GM12878 (cell line): ENCODE data around the gene IDH3A. TPM values are rescaled to one million over a fixed set of nuclear protein-coding genes. Genes with fewer than 3 reads are reported as not detected.

Source experiments
- ATAC-seq: fragments of 200-7000 bp; cut with Tn5 transposase; 3 replicates; pipeline ENCODE4 v1.9.1; 2020; ENCODE audit warnings: mild to moderate bottlenecking, moderate library complexity
- BruUV-seq: library from RNA; stranded (reverse); fragments of 400-500 nt; replicated peaks from 2 replicates; lab custom pipeline; 2021; lab: Mats Ljungman, UMichigan
- CTCF ChIA-PET: fragments of 300-600 bp; sonication (Branson Sonifier 250); formaldehyde crosslinking; extraction: SDS; loops from one replicate; lab custom pipeline; 2021; ENCODE audit warnings: inconsistent platforms; lab: Yijun Ruan, JAX
- POLR2A ChIA-PET: fragments of 350-600 bp; formaldehyde crosslinking; extraction: SDS; loops from one replicate; lab custom pipeline; 2021; ENCODE audit warnings: inconsistent platforms; lab: Charles Lee
- RAD21 ChIA-PET: fragments of 300-600 bp; sonication (Branson Sonifier 250); formaldehyde crosslinking; loops from one replicate; lab custom pipeline; 2023; ENCODE audit warnings: antibody characterized with exemption; ENCODE audit not compliant: unreplicated experiment; lab: Charles Lee
- SMC1A ChIA-PET: fragments of 300-600 bp; sonication (Branson Sonifier 250); formaldehyde crosslinking; loops from one replicate; lab custom pipeline; 2023; ENCODE audit not compliant: unreplicated experiment, uncharacterized antibody; lab: Charles Lee
- DNase-seq: peaks from one replicate; pipeline ENCODE4 v3.0.0-alpha.2; 2011; ENCODE audit warnings: low read depth, low spot score
- FAIRE-seq: peaks from 3 replicates; lab custom pipeline; 2011; peaks lifted over from hg19 to GRCh38; lab: Jason Lieb, UNC
- H2AFZ ChIP-seq: 2 replicates; pipeline ENCODE4 v1.6.0; 2011; ENCODE audit warnings: low read depth, low read length, control low read depth; ENCODE audit not compliant: control insufficient read depth
- H3K27ac ChIP-seq: 2 replicates; pipeline ENCODE4 v1.5.1; 2011; ENCODE audit warnings: control low read depth; ENCODE audit not compliant: control insufficient read depth, insufficient read depth
- H3K27me3 ChIP-seq, 2 experiments: replicated peaks in 1 of 2; 2 replicates each; pipeline versions ENCODE4 v1.6.0 to v1.6.1; 2011; ENCODE audit warnings: low read length in 1 of 2; ENCODE audit not compliant: control insufficient read depth in 2 of 2, insufficient read depth in 2 of 2
- H3K36me3 ChIP-seq, 2 experiments: 2 replicates each; pipeline ENCODE4 v1.5.1; 2011; ENCODE audit warnings: low read length in 1 of 2; ENCODE audit not compliant: control insufficient read depth in 2 of 2, insufficient read depth in 2 of 2
- H3K4me1 ChIP-seq: 2 replicates; pipeline ENCODE4 v1.6.1; 2011; ENCODE audit warnings: mild to moderate bottlenecking, low read length, moderate library complexity, mixed read lengths; ENCODE audit not compliant: control insufficient read depth, insufficient read depth
- H3K4me2 ChIP-seq: 2 replicates; pipeline ENCODE4 v1.6.0; 2011; ENCODE audit warnings: control low read depth; ENCODE audit not compliant: control insufficient read depth, insufficient read depth
- H3K4me3 ChIP-seq: fragments of 200-600 bp; sonication (generic); 2 replicates; pipeline ENCODE4 v1.5.1; 2016
- H3K79me2 ChIP-seq: 2 replicates; pipeline ENCODE4 v1.6.0; 2011; ENCODE audit warnings: low read length; ENCODE audit not compliant: control insufficient read depth, insufficient read depth
- H3K9ac ChIP-seq: 2 replicates; pipeline ENCODE4 v1.8.0; 2011; ENCODE audit warnings: low read length, control low read depth, mixed read lengths; ENCODE audit not compliant: control insufficient read depth, insufficient read depth
- H3K9me3 ChIP-seq: replicated peaks from 3 replicates; pipeline ENCODE4 v1.5.1; 2011; ENCODE audit warnings: mild to moderate bottlenecking, low read length; ENCODE audit not compliant: control insufficient read depth, insufficient read depth
- H4K20me1 ChIP-seq: 2 replicates; pipeline ENCODE4 v1.6.0; 2011; ENCODE audit not compliant: control insufficient read depth, insufficient read depth
- E2F8 ChIP-seq: fragments of 450-650 bp; IDR thresholded peaks from 2 replicates; pipeline ENCODE4 v1.6.1; 2018; ENCODE audit warnings: mild to moderate bottlenecking, low read depth, moderate library complexity; ENCODE audit not compliant: partially characterized antibody
- HDGF ChIP-seq: fragments of 450-650 bp; IDR thresholded peaks from 2 replicates; pipeline ENCODE4 v1.6.1; 2016; ENCODE audit warnings: antibody characterized with exemption
- IRF4 ChIP-seq: IDR thresholded peaks from 2 replicates; pipeline ENCODE4 v1.6.1; 2011; ENCODE audit warnings: low read depth, low read length
- JUND ChIP-seq: IDR thresholded peaks from 2 replicates; pipeline ENCODE4 v1.6.1; 2012; ENCODE audit warnings: low read depth, mild to moderate bottlenecking, low read length, improper control_type of control experiment, moderate library complexity
- SMC3 ChIP-seq: IDR thresholded peaks from 2 replicates; pipeline ENCODE4 v1.6.1; 2011; ENCODE audit warnings: low read length, improper control_type of control experiment, borderline replicate concordance
- SUPT20H ChIP-seq: IDR thresholded peaks from 2 replicates; pipeline ENCODE4 v1.6.1; 2011; ENCODE audit warnings: low read depth, mild to moderate bottlenecking, low read length, moderate library complexity, borderline replicate concordance; ENCODE audit not compliant: control insufficient read depth
- WRNIP1 ChIP-seq: IDR thresholded peaks from 2 replicates; pipeline ENCODE4 v1.6.1; 2011; ENCODE audit warnings: low read depth, low read length, improper control_type of control experiment, borderline replicate concordance
- YY1 ChIP-seq: IDR thresholded peaks from 2 replicates; pipeline ENCODE4 v1.6.1; 2011; ENCODE audit warnings: low read depth, mild to moderate bottlenecking, low read length
- ZNF592 ChIP-seq: fragments of 450-650 bp; IDR thresholded peaks from 2 replicates; pipeline ENCODE4 v1.6.1; 2017; ENCODE audit warnings: mild to moderate bottlenecking, moderate library complexity
- ZNF687 ChIP-seq: fragments of 450-650 bp; IDR thresholded peaks from 2 replicates; pipeline ENCODE4 v1.6.1; 2017; ENCODE audit warnings: mild to moderate bottlenecking, moderate library complexity
- WGBS: methylation state at CpG from one replicate; pipeline ENCODE4 v1.1.6; 2016; ENCODE audit warnings: low lambda C conversion rate; ENCODE audit not compliant: insufficient replicate concordance, insufficient coverage; ENCODE audit errors: missing lambda C conversion rate; 5-methylcytosine and 5-hydroxymethylcytosine counted together
- in situ Hi-C: fragments of 300-500 bp; cut with MboI; formaldehyde crosslinking; loops from 9 replicates; pipeline ENCODE4 v1.14.3; 2018; ENCODE audit warnings: mixed read lengths
- intact Hi-C: fragments of 100-400 bp; cut with micrococcal nuclease; formaldehyde crosslinking; loops from one replicate; pipeline ENCODE4 v1.14.2; 2022; ENCODE audit not compliant: unreplicated experiment
- polyA plus RNA-seq, 11 experiments: library from polyadenylated mRNA; depleted of rRNA in 4 of 11; unstranded in 6 of 11; stranded (reverse) in 5 of 11; fragments of >200 nt; fragmentation: Nextera tagmentation in 4 of 11; fragmentation: Illumina TruSeq in 1 of 11; extraction: Ambion mirVana in 4 of 11; extraction: Trizol in 1 of 11; gene quantifications; 1 replicate in 1 of 11; 2 replicates in 10 of 11; pipeline versions ENCODE4 v1.2.1 to v1.2.3, GENCODE V29; 2011 to 2016; ENCODE audit warnings: inconsistent platforms in 2 of 11, missing spikeins in 2 of 11, low read depth in 1 of 11
- total RNA-seq, 4 experiments: library from RNA; depleted of rRNA in 3 of 4; stranded (reverse); fragments of >200 nt in 3 of 4; fragmentation: Illumina TruSeq in 1 of 4; extraction: Trizol in 1 of 4; gene quantifications; 2 replicates each; pipeline versions ENCODE4 v1.2.1 to v1.2.3, GENCODE V29; 2013 to 2021

Gene IDH3A
- total and polyA plus RNA-seq, 10 of the 15 experiments (the other 5 are each of a cell fraction or from before 2014, with no cell fraction given) = 83.9 to 254 (median 195) TPM

- no TSS peak for BruUV-seq
- peaks cover 22% of the 10 kb centered on the region for H3K4me1 ChIP-seq
- peak; percentile 84 for ATAC-seq
- SMC1A ChIA-PET = interaction anchor here (0.6 to 13.4 kb wide), 34 partner anchors 9 to 198 kb away, joined by 3 to 184 read pairs (median 5); partner anchors contain the start of genes CIB2 and TBC1D2B
- H2AFZ ChIP-seq = no peak overlapping the region
- H3K9me3 ChIP-seq = no peaks in the 10 kb centered on the region
- no peak overlapping the region for H3K9ac ChIP-seq
- H3K36me3 ChIP-seq = no peaks in the 10 kb centered on the region
- no peak overlapping the region for H3K27ac ChIP-seq
- in situ Hi-C loops = loop anchor here (5.0 kb wide), 1 partner anchor 141 kb away; no protein-coding TSS in a partner anchor
- H3K4me2 ChIP-seq = no peak overlapping the region
- intact Hi-C loops = loop anchor here (1.0 to 5.0 kb wide), 5 partner anchors 41 to 206 kb away; no protein-coding TSS in a partner anchor
- 15% methylated on average over 11 of the region's 11 CpGs for WGBS
- H3K4me3 ChIP-seq = no peak overlapping the region
- CTCF ChIA-PET = interaction anchor here (0.6 to 14.0 kb wide), 50 partner anchors 9 to 316 kb away, joined by 3 to 327 read pairs (median 6); partner anchors contain the start of genes CIB2, SH2D7 and TBC1D2B
- RAD21 ChIA-PET = interaction anchor here (0.6 to 10.3 kb wide), 41 partner anchors 9 to 206 kb away, joined by 3 to 157 read pairs (median 5); no protein-coding TSS in a partner anchor
- POLR2A ChIA-PET = interaction anchor here (0.7 to 1.1 kb wide), 5 partner anchors 31 to 109 kb away, joined by 3 to 11 read pairs (median 3); no protein-coding TSS in a partner anchor
- no peaks in the 10 kb centered on the region for H3K79me2 ChIP-seq
- no peaks in the 10 kb centered on the region for H3K27me3 ChIP-seq
- FAIRE-seq = no peak
- peak; percentile 43 for DNase-seq
- H4K20me1 ChIP-seq = no peaks in the 10 kb centered on the region
- TF ChIP-seq YY1 (peak; percentile 82), ZNF592 (peak; percentile 81; the same call in 1 of the 2 replicates), ZNF687 (0 out of 2 replicates have a peak, but pooled peaks have one; percentile 35), HDGF (0 out of 2 replicates have a peak, but pooled peaks have one; percentile 80), SMC3 (peak; percentile 100), JUND (no peak), SUPT20H (no peak), WRNIP1 (no peak), E2F8 (no peak), IRF4 (0 out of 2 replicates have a peak, but pooled peaks have one; percentile 33)
These were observed 40.7 kb upstream of the IDH3A start for GRCh38 chr15:78108300-78109084.
